Measurements from ENCODE around the gene CPS1. TPM values are rescaled to one million over a fixed set of nuclear protein-coding genes. Genes with fewer than 3 reads are reported as not detected.

Gene CPS1
- polyA plus RNA-seq, 4 donors, result 3.2 to 11.1 (median 4.7) TPM

DNA sequence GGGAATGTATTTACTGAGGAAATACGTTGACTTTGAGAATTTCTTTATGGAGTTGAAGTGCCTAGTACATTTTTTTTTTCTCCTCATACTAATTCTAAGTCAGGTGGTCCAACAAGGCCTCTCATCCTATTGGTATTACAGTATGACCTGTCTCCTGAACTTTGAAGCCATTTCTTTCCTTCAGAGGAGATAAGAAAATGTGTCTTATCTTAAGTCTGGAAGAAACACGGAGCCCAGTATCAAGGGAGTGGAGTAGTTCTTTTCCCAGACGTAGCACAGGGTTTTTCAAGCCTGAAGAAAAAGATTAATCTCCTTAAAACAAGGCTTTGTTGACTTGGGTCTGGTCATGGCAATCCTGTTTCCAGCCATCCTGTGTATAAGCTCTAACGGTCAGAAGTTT is 11.6 kb upstream of the CPS1 start:
- DNase-seq (ENCODE audit: low read depth in 4 of 4, low spot score in 2 of 4), result no peak

DNA sequence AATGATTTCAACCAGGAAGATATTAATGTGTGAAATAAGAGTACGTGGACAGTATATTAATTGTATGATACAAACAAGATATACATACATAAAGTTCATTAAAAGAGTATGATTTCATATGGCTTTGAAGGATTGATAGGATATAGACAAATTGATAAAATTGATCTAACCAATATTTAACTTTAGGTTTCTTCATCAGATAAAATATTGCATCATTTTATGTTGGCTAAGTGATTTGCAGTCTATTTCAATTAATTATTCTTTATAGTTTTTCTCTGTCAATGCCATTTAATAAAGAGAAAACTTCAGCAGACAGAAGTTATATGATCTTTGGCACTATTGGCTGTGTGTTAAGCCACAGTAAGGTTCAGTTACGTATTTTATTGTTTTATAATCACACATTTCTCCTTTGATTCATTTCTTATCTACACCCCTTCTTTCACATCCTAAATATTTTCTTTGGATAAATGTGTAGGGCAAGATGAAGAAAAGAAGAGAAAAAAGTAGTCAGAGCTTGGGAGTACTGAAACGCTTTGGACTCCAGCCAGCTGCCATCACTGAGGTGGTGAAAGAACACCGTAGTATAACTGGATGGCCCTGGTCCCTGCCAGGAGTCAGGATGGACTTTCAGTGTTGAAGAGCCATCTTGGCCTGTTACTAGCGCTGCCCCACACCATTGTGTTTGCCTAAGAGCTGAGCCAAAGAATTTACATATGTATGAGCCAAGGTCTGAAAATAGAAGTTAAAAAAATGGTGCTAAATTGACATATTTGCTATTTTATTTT is 9.8 kb upstream of the CPS1 start:
- no peak for DNase-seq (ENCODE audit: low read depth in 4 of 4, low spot score in 2 of 4)

DNA sequence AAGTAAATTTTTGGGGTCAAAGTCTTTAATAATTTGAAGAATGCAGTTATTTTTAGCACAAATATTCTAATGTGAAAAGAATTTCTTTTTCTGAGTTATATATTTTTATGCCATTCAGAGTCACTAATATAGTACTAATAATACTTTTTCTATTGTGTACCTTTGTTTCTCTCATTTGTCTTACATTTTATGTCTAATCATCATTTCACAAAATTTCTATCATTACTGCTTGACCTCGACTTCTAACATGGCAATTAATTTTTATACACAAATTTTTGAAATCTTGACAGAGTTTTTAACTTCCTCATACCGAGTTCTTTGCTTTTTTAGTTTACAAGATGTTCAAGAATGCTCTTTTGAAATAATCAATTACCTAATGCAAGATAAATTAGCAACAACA is 8.4 kb upstream of the CPS1 start:
- no peak for DNase-seq (ENCODE audit: low read depth in 4 of 4, low spot score in 2 of 4)

DNA sequence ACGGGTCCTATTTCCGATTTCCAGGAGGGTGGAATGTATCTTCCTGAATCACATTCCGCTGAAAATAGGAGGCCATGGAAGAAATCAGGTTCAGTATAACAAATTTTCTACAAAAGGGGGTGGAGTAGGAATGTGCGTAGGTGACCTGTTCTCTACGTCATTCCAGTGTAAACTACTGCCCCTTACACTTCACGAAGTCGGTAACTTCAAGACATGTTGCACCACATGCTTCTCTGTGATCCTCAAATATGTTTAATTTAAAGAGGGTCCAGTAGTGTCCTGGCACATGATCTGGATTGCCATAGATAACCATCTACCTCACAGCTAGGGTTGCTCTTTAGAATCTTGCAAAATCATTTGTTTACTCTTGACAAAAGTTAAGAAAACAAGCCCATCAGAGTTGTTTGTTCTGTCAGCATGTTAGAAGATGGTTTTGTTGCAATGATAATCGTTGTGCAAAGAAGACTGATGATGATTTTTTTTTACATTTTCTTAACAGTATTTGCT is 7.5 kb upstream of the CPS1 start:
- DNase-seq (ENCODE audit: low read depth in 4 of 4, low spot score in 2 of 4), result no peak

DNA sequence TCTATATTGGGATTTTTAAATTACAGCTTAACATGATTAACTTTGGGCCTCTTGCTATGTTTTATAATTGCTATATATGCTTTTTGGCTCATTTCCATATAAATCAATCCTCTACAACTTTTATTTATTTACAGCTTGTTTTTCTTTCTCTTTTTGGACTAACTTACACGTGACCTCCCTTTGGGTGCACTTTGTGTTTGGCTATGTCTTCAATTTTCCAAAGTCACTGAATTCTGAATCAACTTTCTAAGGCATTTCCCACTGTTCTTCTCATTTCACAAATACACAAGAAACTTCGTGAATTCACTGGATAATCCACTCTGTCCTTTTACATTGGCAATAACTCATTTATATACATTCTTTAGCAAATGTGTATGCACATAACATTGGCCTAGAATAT is 5.4 kb upstream of the CPS1 start:
- no peak for DNase-seq (ENCODE audit: low read depth in 4 of 4, low spot score in 2 of 4)

DNA sequence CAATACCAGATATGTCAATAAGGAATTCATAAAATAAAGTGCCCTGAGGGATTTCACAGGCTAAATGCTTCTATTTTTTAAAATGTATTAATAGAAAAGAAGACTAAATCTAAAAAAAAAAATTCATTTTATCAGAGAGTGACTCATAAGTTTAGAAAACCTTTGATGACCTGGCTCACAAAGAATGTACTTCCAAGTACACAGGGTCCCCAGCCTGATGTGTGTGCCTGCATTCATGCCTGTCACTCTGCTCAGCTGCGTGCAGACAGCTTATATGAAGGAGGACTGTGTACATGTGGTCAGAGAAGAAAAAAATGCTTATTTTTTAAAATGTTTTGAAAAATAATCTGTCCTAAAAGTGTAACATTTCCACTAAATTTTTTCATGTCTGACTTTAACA is 3.0 kb upstream of the CPS1 start:
- DNase-seq (ENCODE audit: low read depth in 4 of 4, low spot score in 2 of 4), result no peak

DNA sequence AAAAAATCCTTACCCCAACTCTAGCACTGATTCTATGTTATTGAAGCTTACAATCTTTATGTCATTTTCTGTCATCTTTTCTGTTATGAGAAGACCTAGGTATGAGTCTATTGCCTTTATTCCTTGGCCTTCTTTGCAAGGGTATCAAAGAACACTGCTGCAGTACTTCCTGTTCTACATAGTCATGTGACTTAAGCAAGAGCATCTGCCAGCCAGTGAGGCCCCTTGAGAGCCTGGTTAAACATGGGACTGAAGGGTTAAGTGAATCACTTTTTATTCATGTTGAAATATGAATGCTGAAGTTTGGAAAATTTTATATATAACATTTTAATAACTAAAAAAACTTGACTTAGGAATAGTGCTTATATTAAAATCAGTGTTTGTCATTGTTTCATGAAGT is 844 bp upstream of the CPS1 start:
- no peak for DNase-seq (ENCODE audit: low read depth in 4 of 4, low spot score in 2 of 4)

DNA sequence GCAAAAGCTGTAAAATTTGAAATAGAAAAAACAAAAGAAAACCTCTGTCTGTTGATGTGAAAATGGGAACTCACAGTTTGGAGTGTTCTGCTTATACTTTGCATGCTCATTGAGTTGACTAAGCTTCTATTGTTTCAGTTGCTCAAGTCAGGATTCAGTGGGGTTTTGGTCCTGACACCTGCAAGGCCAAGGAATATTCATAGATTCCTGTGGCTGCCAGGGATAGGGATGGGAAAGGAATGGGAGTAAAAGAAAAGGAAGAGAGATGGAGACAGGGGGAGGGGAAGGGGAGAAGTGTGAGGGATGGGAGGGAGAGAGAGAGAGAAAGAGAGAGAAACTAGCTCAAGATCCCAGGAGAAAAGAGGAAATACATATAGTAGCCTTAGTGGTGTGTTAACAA is 1.3 kb downstream of the CPS1 start:
- no peak for DNase-seq (ENCODE audit: low read depth in 4 of 4, low spot score in 2 of 4)

DNA sequence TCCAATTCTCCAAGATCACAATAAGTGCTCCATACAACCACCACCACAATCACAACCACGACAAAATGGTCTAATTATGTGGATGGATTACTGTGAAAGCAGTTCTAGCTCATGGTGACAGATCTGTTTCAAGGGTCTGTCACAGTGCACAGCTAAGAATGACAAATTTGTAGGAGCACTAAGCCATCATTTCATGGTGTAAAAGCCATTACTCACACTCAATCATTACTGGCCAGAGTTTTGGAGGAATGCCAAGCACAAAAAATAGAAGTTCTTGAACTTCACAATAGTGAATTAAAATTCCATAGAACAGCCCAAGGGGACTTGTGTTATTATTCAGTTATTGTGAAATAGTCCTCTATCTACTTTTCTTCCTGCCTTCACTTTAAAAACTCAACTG is 2.3 kb downstream of the CPS1 start:
- no peak for DNase-seq (ENCODE audit: low read depth in 4 of 4, low spot score in 2 of 4)

DNA sequence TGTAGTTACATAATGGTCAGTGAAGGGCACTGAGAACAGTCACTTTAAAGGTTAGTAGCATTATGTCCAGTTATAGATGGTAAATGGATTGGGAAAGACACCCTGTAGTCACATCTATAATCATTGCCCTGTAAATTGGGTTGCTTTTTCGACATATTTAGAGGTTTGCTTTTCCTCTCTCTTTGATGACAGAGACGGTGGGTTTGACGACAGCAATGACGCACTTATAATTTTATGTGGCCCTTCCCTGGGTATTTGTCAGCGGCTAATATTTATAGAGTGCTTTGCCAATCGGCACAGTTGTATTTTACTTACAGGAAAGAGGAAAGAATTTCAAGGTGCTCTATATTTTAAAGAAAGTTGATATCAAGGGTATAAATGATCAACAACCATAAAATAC is 2.8 kb downstream of the CPS1 start:
- DNase-seq (ENCODE audit: low read depth in 4 of 4, low spot score in 2 of 4), result no peak

DNA sequence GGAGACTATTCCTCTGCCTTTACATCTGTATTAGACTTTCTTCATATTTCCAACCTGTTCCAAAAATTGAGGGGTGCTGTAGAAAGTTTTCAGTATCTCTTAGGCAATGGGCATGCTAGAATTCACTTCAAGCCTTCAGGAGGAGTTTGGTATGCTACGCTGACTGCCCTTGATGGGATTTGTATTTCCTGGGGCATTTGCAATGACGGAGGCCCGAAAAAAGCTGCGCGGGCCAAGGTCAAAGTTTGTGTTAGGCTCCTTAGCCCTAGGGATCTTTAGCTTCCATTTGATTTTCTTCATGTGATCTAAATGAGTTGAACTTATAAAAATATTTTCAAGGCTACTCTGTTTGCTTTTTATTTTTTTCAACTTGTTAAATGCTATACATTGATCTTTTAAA is 5.1 kb downstream of the CPS1 start:
- no peak for DNase-seq (ENCODE audit: low read depth in 4 of 4, low spot score in 2 of 4)

DNA sequence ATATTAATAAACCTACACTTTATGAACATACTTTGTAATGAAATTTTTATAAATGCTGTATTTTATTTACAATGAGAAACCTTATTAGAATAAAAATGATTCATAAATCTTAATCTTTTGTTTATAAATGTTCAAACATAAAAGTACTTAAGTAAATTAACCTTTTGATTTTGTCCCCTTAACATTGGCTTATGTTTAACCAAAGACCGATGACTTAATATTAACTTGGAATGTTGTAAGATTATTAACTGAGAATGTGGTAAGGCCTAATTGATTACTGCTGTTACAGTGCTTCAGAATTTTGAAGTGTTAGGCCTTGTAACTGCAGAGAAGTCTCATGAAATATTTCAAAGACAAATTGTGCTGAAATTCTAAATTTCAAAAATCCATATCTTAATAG is 5.7 kb downstream of the CPS1 start:
- no peak for DNase-seq (ENCODE audit: low read depth in 4 of 4, low spot score in 2 of 4)

DNA sequence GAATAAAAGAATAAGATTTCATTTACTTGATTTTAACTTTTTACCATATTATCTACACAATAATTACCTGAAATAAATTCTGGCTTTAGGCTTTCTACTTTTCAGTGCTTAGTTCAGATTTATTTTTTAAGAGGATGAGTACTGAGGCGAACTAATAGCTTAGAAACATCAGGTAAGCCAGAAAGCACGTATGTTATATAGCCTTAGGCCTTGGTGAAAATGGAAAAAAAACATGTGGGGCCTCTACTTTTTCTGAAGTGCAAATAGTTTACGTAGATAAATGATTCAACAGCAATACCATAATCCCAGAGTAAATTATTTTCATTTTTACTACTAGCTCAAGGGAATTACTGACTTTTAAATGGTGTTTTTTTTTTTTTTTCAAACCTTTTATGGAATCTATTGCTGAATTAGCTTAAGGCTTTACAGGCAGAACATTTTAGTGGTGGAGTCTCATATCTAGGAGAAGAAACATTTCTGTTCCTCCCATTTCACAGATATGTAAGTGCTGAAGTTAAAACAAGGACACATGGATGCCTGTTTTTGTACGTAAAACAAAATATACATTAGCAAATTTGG is 6.2 kb downstream of the CPS1 start:
- no peak for DNase-seq (ENCODE audit: low read depth in 4 of 4, low spot score in 2 of 4)

DNA sequence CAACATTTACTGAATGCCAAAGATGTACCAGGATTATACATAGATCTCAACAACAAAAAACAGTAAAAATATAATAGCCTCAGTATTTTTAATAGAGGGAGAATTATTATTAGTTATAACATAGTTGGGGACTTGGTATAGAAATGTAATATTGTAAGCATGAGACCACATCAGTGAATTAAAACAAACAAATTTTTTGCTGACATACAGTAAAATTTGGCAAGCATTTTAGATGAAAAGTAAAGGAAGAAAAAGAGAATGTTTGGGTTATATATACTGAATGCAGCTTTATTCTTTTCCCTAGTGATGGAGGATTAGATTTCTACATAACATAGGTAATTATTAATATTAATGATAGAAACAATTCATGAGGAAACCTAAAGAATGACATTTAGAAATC is 10.9 kb downstream of the CPS1 start:
- no peak for DNase-seq (ENCODE audit: low read depth in 4 of 4, low spot score in 2 of 4)

DNA sequence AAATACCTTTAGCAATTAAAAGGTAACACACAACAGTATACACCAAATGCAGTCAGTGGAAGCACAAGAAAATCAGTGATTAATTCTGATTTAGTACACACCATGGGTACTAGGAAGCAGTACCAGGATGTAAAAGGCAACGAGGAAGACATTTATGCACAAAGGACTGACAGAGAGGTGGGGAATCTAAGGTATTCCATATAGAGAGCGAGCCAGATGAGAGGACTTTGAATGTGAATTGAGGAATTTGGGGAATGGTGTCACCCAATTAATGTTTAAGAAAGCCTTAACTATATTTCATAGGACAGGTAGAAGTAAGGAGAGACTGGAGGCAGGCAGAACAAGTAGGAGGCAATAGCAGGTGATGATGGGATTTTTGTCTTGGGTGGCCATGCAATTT is 11.7 kb downstream of the CPS1 start:
- no peak for DNase-seq (ENCODE audit: low read depth in 4 of 4, low spot score in 2 of 4)

DNA sequence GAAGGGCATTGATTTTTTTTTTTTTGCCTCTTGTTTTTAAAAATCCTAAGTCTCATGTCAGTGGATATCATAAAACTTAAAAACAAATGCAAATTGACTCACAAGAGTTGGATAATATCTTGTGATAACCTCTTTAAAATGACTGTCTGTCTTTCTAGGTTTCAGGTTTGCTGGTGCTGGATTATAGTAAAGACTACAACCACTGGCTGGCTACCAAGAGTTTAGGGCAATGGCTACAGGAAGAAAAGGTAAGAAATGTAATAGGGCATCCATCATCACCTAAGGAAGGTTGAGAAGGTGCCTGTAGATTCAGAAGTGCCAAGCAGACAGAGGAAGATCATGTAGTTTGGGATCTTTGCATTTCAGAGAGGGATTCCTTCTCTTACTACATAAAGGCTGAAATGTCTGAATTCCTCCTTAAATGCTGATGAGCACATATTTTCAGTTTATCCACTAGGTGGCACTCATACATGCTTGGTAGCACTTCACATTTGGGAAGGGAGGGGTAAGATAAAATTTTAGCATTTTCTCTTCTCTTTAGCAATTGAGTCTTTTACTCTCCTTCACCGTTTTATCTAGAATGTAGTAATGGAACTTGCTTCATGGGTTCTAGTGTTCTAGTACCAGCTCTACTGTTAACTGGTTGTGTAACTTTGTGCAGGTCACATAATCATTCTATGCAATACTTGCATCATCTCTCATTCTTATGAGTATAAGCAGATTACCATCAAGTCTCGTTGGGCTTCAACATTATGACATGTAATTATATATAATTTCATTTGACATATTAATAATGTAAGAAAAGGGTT is 21.1 kb downstream of the CPS1 start:
- no peak for DNase-seq (ENCODE audit: low read depth in 4 of 4, low spot score in 2 of 4)

DNA sequence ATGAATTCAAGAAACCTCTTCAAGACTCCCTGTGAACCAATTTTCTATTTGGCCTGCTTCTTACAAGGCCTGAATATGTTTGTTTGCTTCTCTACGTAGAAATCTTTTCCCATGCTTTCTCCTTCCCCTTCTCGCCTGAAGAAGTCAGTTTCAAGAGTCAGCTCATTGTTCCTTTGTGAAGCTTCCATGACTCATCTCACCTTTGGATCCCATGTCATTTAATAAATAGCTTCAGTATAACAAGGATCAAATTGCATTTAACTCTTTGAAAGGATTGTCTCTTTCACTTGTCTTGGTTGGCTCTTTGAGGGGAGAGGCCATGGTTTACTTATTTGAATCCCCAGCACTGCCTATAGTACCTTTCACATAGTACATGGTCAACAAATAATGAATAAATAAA is 28.4 kb downstream of the CPS1 start:
- no peak for DNase-seq (ENCODE audit: low read depth in 4 of 4, low spot score in 2 of 4)

DNA sequence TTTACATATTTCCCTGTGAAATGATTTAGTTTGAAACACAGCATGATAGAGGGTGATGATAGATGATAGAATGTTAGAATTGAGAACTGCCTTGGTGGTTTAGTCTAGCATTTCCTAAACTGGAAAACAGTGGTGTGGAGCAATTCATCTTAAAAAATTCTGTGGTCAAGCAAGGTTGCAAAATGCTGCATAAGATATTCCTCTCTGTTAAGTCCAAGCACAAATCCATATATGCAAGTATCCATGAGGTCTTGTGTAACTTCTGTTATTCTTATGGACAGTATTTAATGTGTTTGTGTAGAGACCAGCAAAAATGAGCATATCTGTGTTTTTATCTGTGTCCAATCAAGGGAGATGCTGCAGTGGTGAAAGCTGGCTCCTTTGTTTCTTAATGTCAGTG is 30.0 kb downstream of the CPS1 start:
- DNase-seq (ENCODE audit: low read depth in 4 of 4, low spot score in 2 of 4), result no peak

DNA sequence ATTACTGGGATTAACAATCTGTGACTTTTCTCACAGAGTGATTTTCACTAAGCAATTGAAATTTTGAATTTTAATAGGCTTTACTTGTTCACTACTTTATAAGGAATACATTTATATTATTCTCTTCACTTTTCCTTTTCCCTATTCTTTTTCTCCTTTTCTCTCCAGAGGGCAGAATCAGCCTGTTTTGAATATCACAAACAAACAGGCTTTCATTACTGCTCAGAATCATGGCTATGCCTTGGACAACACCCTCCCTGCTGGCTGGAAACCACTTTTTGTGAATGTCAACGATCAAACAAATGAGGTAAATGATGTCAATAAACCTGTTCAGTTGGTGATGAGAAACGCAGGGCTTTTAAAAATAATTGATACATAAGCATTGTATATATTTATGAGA is 35.3 kb downstream of the CPS1 start:
- no peak for DNase-seq (ENCODE audit: low read depth in 4 of 4, low spot score in 2 of 4)

DNA sequence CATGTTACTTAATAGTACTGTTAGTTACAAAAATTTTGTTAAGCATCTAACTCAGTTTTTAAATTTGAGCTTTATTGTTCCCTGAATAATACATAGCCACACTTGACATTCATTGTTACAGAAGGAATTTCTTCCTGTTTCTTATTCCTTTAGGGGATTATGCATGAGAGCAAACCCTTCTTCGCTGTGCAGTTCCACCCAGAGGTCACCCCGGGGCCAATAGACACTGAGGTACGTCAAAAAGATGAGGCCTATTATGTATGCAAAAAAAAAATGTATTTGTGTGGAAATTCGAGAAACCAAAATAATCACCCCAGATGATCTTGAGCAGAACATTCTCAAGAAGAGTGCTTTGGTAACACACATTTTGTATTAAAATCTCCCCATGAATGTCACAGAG is 36.3 kb downstream of the CPS1 start:
- no peak for DNase-seq (ENCODE audit: low read depth in 4 of 4, low spot score in 2 of 4)

DNA sequence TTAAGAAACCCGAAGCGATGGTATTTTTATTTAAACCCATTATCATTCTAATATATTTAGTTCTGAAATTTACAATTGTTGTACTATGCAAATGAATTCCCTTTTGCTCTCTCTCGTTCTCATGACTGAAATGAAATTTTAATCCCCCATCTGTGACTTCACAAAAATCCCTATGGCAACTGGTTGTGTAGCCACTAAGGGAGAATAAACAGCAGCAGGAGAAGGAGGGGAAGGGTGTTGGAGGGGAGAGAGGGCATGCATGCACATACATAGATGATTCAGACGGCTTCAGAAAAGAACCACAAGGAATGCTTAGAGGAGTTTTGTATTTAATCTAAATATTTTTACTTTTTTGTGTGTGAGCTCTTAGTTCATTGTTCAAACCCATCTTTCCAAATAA is 36.8 kb downstream of the CPS1 start:
- DNase-seq (ENCODE audit: low read depth in 4 of 4, low spot score in 2 of 4), result no peak

DNA sequence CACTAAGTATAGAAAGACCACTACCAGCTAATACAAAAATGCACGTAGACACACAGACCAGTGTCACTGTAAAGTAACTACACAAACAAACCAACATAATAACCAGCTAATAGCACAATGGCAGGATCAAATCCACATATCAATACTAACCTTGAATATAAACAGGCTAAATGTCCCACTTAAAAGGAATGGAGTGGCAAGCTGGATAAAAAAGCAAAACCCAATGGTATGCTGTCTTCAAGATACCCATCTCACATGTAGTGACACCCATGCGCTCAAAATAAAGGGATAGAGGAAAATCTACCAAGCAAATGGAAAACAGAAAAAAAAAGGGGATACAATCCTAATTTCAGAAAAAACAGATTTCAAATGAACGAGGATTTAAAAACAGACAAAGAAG is 41.8 kb downstream of the CPS1 start:
- no peak for DNase-seq (ENCODE audit: low read depth in 4 of 4, low spot score in 2 of 4)
